OCI-LY7 (cell line): ENCODE measurements around the gene ODF4.

Experiments used
- EZH2phosphoT487 ChIP-seq: fragments of 200-600 bp; sonication (generic); IDR thresholded peaks from 2 replicates; pipeline ENCODE4 v1.6.1; 2018; ENCODE audit warnings: low read depth, borderline replicate concordance, mild to moderate bottlenecking, mixed run types, antibody characterized with exemption, low read length, moderate library complexity, mixed read lengths
- TF ChIP-seq, protein P1 (sequence below): fragments of 200-600 bp; sonication (generic); conservative IDR thresholded peaks from 2 replicates; pipeline ENCODE4 v1.5.1; 2014; ENCODE audit warnings: mild to moderate bottlenecking, antibody characterized with exemption, low read length, moderate library complexity, mixed read lengths

GRCh38 chr17:8345951-8346665, 6.5 kb downstream of the ODF4 start:
- TF ChIP-seq, protein P1, sequence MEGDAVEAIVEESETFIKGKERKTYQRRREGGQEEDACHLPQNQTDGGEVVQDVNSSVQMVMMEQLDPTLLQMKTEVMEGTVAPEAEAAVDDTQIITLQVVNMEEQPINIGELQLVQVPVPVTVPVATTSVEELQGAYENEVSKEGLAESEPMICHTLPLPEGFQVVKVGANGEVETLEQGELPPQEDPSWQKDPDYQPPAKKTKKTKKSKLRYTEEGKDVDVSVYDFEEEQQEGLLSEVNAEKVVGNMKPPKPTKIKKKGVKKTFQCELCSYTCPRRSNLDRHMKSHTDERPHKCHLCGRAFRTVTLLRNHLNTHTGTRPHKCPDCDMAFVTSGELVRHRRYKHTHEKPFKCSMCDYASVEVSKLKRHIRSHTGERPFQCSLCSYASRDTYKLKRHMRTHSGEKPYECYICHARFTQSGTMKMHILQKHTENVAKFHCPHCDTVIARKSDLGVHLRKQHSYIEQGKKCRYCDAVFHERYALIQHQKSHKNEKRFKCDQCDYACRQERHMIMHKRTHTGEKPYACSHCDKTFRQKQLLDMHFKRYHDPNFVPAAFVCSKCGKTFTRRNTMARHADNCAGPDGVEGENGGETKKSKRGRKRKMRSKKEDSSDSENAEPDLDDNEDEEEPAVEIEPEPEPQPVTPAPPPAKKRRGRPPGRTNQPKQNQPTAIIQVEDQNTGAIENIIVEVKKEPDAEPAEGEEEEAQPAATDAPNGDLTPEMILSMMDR: no peak
- TF ChIP-seq EZH2phosphoT487: no peak
